DOHH2 (cell line): ENCODE results near the gene SAFB.

Source experiments
- H3F3A ChIP-seq: fragments of 200-600 bp; sonication (generic), shearing (Covaris generic); 2 replicates; pipeline ENCODE4 v1.6.0; 2016; ENCODE audit warnings: antibody characterized with exemption, mild to moderate bottlenecking; ENCODE audit not compliant: control insufficient read depth, insufficient read depth
- H3K27ac ChIP-seq: fragments of 200-600 bp; sonication (generic); 2 replicates; pipeline ENCODE4 v1.5.1; 2014; ENCODE audit warnings: low read depth, mild to moderate bottlenecking, low read length, moderate library complexity
- H3K27me3 ChIP-seq: fragments of 200-600 bp; sonication (generic); 2 replicates; pipeline ENCODE4 v1.6.1; 2014; ENCODE audit warnings: mild to moderate bottlenecking, low read length, mixed read lengths; ENCODE audit not compliant: control insufficient read depth
- H3K36me3 ChIP-seq: fragments of 200-600 bp; sonication (generic); 2 replicates; pipeline ENCODE4 v1.6.1; 2014; ENCODE audit warnings: mild to moderate bottlenecking, low read length, moderate library complexity, mixed read lengths; ENCODE audit not compliant: control insufficient read depth
- H3K4me1 ChIP-seq: fragments of 200-600 bp; sonication (generic); 2 replicates; pipeline ENCODE4 v1.6.1; 2014; ENCODE audit warnings: mild to moderate bottlenecking, low read length, mixed read lengths; ENCODE audit not compliant: control insufficient read depth
- H3K4me2 ChIP-seq: fragments of 200-600 bp; sonication (generic); 2 replicates; pipeline ENCODE4 v1.6.0; 2014; ENCODE audit warnings: mild to moderate bottlenecking, low read length, moderate library complexity
- H3K4me3 ChIP-seq: fragments of 200-600 bp; sonication (generic); 2 replicates; pipeline ENCODE4 v1.5.1; 2014; ENCODE audit warnings: mild to moderate bottlenecking, low read length, mixed read lengths
- H3K79me2 ChIP-seq: fragments of 200-600 bp; sonication (generic); 2 replicates; pipeline ENCODE4 v1.6.1; 2014; ENCODE audit warnings: mild to moderate bottlenecking, low read length, mixed read lengths; ENCODE audit not compliant: control insufficient read depth
- H3K9me2 ChIP-seq: fragments of 200-600 bp; sonication (generic); replicated peaks from 2 replicates; pipeline ENCODE4 v1.6.1; 2014; ENCODE audit warnings: mild to moderate bottlenecking, low read length, mixed read lengths; ENCODE audit not compliant: control insufficient read depth
- H3K9me3 ChIP-seq: fragments of 200-600 bp; sonication (generic); 2 replicates; pipeline ENCODE4 v1.6.1; 2014; ENCODE audit warnings: antibody characterized with exemption, low read length, mixed read lengths; ENCODE audit not compliant: control insufficient read depth, insufficient read depth
- H4K20me1 ChIP-seq: fragments of 200-600 bp; sonication (generic); 2 replicates; pipeline ENCODE4 v1.6.0; 2014; ENCODE audit warnings: low read depth, mild to moderate bottlenecking, antibody characterized with exemption, low read length, moderate library complexity; ENCODE audit not compliant: control insufficient read depth, insufficient read depth
- CTCF ChIP-seq: fragments of 200-600 bp; sonication (generic); IDR thresholded peaks from one replicate; pipeline ENCODE4 v1.5.1; 2014; ENCODE audit warnings: antibody characterized with exemption, mild to moderate bottlenecking, low read depth, low read length; ENCODE audit not compliant: poor library complexity, severe bottlenecking
- EZH2phosphoT487 ChIP-seq: fragments of 200-600 bp; sonication (generic); IDR thresholded peaks from 2 replicates; pipeline ENCODE4 v1.6.1; 2017; ENCODE audit warnings: borderline replicate concordance, mild to moderate bottlenecking, antibody characterized with exemption, low read length, moderate library complexity, mixed read lengths

SAFB gene

GRCh38 chr19:5706876-5707573 is 84.1 kb downstream of the SAFB start:
- Histone ChIP-seq H3K27ac (no peak overlapping the region), H3K36me3 (peaks cover 81% of the 10 kb centered on the region), H4K20me1 (no peaks in the 10 kb centered on the region), H3K4me1 (no peaks in the 10 kb centered on the region), H3K79me2 (peaks cover 17% of the 10 kb centered on the region), H3K9me3 (no peaks in the 10 kb centered on the region), H3K4me2 (no peak overlapping the region), H3K9me2 (no peaks in the 10 kb centered on the region), H3F3A (no peaks in the 10 kb centered on the region), H3K4me3 (no peak overlapping the region), H3K27me3 (no peaks in the 10 kb centered on the region)
- no peak for TF ChIP-seq EZH2phosphoT487

- H3K27me3 ChIP-seq = no peaks in the 10 kb centered on the region
- no peaks in the 10 kb centered on the region for H4K20me1 ChIP-seq
- no peak overlapping the region for H3K4me2 ChIP-seq
- no peak for TF ChIP-seq CTCF
- no peak for TF ChIP-seq EZH2phosphoT487
- H3K27ac ChIP-seq = no peak overlapping the region
- no peaks in the 10 kb centered on the region for H3K9me2 ChIP-seq
- no peaks in the 10 kb centered on the region for H3K9me3 ChIP-seq
- peaks cover 20% of the 10 kb centered on the region for H3K79me2 ChIP-seq
- no peaks in the 10 kb centered on the region for H3F3A ChIP-seq
- peaks cover 89% of the 10 kb centered on the region for H3K36me3 ChIP-seq
- no peaks in the 10 kb centered on the region for H3K4me1 ChIP-seq
- H3K4me3 ChIP-seq = no peak overlapping the region
These were observed 85.0 kb downstream of the SAFB start for GRCh38 chr19:5707576-5708575.

GRCh38 chr19:5711025-5711424 is 88.1 kb downstream of the SAFB start:
- H4K20me1 ChIP-seq = no peaks in the 10 kb centered on the region
- peaks cover 38% of the 10 kb centered on the region for H3K79me2 ChIP-seq
- H3K4me3 ChIP-seq = no peak overlapping the region
- no peaks in the 10 kb centered on the region for H3K27me3 ChIP-seq
- H3K4me1 ChIP-seq = no peaks in the 10 kb centered on the region
- H3K9me3 ChIP-seq = no peaks in the 10 kb centered on the region
- H3K36me3 ChIP-seq = peaks cover 82% of the 10 kb centered on the region
- H3K4me2 ChIP-seq = no peak overlapping the region
- H3F3A ChIP-seq = no peaks in the 10 kb centered on the region
- no peak for TF ChIP-seq EZH2phosphoT487
- no peak for TF ChIP-seq CTCF
- no peak overlapping the region for H3K27ac ChIP-seq
- no peaks in the 10 kb centered on the region for H3K9me2 ChIP-seq
